NCI-H1417 treated with DMSO at 0.1 percent for 48 hours (cell line): Measurements from ENCODE around the gene CCDC124.
A peak's percentile ranks its signal among the peaks of the same experiment; 100 is the strongest.

Experiments used
- DNase-seq: peaks from one replicate; lab custom pipeline; 2025; lab: John Stamatoyannopoulos, UW

CCDC124 gene

DNA sequence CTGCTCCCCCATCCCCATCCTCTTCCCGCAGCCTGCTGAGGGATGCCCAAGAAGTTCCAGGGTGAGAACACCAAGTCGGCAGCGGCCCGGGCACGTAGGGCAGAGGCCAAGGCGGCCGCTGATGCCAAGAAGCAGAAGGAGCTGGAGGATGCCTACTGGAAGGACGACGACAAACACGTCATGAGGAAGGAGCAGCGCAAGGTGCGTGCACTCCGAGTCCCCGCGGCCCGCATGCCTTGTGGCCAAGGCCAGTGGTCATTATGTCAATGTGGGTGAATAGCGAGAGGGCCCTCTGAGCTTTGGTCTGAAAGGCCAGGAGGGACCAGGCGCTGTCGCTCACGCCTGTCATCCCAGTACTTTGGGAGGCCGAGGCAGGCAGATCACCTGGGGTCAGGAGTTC lies 3.6 kb downstream of the CCDC124 start:
- no peak for DNase-seq

DNA sequence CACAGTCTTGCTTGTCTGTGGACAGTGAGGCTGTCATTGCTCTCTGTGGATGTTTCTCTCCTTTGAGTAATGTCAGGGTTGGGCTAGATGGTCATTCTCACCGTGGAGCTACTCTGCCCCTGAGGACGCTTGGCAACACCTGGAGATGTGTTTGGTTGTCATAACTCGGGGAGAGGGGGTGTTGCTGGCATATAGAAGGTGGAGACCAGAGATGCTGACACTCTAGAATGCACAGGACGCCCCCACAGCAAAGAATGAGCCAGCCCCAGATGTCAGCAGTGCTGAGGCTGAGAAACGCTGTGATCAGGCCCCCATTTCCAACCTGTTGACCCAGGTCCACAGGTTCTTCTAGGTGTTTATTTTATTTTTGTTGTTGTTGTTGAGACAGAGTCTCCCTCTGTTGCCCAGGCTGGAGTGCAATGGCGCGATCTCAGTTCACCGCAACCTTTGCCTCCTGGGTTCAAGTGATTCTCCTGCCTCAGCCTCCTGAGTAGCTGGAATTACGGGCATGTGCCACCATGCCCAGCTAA lies 4.6 kb downstream of the CCDC124 start:
- no peak for DNase-seq

DNA sequence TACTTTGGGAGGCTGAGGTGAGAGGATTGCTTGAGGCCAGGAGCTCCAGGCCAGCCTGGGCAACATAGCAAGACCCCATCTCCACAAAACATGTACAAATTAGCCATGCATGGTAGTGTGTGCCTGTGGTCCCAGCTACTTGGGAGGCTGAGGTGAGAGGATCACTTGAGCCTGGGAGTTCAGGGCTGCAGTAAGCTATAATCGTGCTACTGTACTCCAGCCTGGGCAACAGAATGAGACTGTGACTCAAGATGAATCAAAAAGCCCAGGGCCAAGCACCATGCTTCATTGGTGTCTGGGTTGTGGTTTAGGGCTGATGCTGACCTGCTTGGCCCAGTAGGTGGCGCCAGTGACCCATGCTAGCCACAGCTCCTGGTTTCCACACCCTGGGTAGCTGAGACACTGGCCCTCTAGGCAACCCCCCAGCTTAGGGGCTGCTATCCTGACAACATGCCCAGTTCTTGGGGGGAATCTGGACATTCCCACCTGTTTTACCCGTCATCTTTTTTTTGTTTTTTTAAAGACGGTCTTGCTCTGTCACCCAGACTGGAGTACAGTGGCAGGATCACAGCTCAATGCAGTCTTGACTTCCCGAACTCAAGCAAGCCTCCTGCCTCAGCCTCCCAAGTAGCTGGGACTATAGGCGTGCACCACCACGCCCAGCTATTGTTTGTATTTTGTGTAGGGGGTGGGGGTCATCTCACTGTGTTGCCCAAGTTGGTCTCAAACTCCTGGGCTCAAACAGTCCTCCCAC lies 5.5 kb downstream of the CCDC124 start:
- DNase-seq: no peak

DNA sequence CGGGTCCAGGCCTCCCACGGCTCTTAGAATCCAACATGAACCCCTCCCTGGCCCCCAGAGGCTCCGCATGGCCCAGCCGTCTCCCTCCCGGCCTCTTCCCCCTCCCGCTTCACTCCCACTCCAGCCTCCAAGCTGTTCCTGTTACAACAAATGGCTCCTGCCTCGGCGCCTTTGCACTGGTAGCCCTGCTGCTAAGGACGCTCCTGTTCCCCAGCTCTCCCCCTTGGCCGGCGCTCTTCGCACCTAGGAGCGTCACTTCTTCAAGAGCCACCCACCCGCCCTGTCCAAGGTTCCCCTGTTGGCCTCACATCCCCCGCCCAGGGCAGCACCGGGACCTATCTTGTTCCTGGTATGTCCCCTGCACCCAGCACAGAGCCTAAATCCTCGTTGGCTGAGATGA lies 9.4 kb downstream of the CCDC124 start:
- DNase-seq: no peak

DNA sequence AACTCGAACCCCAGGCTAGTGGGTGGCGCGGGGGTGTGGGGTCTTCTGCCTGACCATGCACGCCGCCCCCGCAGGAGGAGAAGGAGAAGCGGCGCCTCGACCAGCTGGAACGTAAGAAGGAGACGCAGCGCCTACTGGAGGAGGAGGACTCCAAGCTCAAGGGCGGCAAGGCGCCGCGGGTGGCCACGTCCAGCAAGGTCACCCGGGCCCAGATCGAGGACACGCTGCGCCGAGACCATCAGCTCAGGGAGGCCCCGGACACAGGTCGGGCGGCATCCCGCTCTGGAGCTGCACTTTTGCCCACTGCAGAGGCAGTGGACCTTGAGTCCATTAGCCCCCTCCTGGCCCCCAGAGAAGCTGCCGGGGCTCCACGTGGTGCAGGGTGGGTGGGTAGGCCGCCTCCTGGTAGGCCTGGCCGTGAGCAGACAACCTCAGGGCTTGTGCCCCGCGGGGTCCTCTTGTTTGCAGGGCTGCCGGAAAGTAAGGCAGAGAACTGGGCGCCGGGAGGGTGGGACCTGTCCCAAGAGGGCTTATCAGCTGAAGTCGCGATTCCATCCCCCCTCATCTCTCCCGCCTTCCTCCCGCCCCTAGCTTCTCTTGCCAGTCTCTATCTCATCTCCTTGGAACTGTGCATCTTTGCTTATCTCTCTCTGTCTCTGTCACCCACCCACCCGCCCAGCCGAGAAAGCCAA lies 9.9 kb downstream of the CCDC124 start:
- DNase-seq: no peak

DNA sequence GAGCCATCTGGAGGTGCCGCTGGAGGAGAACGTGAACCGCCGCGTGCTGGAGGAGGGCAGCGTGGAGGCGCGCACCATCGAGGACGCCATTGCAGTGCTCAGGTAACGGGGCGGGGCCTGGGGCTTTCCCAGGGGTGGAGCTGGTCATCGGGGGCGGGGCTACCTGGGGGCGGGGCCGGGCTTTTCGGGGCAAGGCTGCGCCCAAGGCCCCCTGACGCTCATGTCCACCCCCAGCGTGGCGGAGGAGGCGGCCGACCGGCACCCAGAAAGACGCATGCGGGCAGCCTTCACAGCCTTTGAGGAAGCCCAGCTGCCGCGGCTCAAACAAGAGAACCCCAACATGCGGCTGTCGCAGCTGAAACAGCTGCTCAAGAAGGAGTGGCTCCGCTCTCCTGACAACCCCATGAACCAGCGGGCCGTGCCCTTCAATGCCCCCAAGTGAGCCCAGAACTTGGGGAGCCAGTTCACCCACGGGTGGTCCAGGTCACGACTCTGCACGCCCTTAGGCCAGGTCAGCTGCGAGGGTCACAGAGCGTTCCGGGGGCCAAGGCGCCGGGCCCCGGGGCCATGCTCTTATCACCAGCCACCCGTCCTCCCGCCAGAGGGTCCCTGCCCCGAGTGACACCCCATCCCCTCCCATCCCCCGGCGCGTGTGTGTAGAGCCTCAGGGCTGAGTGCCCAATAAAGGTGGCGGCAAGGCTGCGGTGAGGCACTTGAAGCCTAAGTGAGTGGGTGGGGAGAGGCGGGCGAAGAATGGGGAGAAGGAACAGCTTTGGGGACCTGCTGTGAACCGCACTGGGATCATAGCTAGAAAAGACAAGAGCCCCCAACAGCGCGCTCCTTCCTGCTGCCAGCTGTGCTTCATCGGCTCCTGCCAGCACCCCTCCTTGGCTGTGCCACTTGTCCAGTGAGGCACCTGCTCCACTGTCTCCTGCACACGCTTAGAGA lies 10.7 kb downstream of the CCDC124 start:
- no peak for DNase-seq

DNA sequence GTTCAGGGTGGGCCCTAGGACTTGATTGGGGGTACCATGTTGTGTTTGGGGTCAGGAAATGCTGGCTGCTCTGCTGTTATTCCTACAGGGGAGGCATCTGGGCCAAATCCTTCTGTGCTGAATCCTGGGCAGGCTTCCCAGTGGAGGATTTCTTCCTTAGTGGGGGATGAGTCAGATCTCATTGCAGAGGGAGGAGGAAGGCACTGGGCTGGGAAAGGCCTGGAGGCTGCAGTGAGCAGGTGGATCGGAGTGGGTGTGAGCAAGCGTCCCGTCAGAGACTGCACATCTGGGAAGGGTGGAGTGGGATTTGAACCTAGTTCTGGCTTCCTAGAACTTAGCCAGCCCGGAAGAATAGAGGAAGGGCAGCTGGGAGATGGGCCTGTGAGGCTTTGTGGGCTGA lies 11.5 kb downstream of the CCDC124 start:
- no peak for DNase-seq

DNA sequence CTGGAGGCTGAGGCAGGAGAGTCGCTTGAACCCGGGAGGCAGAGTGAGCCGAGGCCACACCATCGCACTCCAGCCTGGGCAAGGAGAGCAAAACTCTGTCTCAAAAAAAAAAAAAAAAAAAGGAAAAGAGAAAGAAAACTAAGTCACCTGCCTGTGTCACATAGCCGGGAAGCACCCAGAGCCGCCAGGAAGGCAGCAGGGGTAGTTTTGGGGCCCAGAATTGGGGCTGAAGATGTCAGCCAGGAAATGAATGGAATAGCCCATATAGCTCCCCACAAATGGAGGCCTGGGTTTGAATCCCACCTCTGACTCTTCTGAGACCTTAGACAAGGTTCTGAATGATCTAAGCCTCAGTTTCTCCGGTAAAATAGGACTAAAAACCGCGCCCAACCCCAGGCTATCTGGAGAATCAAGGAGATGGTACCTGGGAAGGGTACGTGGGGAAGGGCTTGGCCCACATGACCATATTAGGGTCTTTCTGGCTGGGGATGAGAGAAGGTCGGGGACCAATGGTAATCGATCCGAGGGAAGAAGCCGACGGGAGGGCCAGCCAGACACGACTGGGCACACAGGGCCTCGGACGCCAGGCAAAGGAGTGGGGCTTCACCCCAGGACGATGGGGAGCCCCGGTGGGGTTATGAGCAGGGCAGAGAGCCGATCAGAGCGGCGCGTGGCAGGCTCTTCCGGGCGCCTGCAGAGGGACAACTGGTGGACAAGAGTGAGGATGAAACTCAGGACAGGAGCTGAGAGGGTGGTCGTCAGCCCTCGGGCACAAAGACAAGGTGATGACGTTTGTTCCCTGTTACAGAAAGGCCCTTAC lies 14.4 kb downstream of the CCDC124 start:
- no peak for DNase-seq

DNA sequence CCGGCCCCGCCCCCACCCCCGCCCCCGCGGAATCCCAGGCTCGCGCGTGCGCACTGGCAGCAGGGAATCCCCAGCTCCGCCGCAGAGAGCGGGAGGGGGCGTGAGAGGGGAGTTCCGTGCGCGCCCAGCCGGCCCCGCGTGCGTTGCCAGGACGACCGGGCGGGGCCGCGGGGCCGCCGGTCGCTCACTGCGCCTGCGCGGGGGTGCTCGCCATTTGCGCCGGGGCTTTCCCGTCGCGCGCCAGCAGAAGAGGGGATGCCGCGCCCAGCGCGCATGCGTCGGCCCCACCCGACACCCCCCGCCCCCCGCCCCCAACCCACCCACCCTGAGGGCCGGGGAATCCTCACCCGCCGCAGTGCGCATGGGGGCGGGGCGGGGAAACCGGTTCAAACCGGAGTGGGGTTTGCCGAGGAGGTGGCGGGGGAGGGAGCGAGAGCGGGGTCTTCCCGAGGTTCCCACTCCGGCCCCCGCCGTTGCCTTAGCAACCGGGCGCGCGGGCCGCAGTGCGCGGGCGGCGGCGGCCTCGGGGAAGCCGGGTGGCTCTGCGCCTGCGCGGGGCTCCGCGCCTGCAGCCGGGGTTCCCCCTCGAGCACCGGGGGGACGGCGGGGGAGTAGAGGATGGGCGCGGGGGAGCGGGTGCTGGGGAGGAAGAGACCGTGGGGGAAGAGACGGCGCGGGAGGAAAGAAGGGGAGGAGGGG lies 15.1 kb downstream of the CCDC124 start:
- DNase-seq: peak; percentile 86

DNA sequence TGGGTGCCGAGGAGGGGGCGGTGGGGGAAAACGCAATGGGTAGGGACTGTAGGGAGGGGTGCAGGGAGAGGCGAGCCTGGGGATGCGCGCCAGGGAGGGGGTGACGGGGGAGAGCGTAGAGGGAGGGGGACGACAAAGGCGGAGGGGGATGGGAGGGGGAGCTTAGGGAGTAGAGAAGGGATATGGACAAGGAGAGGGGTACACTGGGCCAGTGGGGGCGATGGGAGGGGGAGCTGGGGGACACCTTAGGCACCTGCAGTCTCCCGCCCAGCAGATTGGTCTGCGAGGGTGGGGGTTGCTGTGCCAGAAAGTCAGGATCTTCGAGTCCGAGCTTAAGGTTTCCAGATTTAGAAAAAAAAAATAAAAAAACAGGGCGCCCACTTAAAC lies 15.7 kb downstream of the CCDC124 start:
- DNase-seq: no peak

DNA sequence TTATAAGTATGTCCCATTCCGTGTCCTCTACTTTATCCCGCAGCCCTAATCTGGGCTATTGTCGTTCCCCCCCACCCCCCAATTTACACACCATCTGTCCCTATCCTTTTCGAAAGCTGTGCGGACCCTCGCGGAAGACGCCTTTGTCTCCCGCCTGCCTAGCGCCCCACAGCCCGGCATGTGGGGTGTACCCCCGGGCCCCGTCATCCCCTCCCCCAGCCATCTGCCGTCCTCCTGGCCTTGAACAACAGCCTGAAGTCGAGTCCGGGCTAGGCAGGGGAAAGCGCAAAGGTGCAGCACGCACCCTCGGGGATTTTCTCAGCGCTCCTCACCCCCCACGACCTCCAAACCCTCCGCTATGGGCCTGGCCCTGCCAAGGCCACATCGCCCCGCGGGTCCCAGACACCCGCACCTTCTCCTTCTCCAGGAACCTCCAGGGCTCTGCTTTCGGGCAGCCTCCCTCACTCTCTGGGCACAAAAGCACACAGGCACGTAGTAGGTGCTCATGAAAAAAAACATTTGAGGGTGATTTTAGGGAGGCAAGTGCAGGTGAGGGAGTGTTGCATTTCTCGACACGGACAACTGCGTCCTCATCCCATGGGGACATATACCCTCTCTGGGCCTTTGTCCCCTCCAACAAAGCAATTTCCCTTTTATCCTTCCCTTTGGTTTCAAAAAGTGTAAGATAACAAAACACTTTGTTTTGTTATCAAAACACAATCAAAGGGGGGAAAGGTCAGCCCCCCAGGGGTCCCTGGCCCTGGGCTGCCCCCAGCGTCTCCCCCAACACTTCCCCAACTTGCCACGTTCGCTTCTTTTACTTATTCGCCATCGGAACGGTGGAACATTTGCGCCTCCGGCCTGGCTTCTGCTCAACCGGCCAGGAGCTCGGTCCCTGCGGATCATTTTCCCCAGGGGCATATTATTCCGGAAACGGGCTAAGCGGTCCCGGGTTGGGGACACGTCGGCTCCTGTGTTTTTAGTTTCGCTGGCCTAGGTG lies 16.4 kb downstream of the CCDC124 start:
- no peak for DNase-seq

DNA sequence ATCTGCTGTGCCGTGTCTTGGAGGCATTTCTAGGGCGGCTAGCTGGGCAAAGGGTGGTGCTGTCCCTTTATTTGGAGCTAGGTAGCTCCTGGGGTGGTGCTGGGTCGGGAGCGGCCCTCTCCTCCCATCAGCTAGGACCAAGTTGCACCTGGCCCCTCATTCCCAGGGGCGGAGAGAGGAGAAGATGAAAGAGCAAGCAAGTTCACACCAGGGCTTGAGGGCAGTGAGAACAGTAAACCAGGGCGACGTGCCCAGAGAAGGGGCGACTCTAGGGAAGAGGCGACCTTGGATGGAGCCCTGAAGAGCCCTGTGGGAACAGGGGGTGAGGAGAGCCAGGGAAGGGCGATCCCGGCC lies 17.1 kb downstream of the CCDC124 start:
- no peak for DNase-seq

DNA sequence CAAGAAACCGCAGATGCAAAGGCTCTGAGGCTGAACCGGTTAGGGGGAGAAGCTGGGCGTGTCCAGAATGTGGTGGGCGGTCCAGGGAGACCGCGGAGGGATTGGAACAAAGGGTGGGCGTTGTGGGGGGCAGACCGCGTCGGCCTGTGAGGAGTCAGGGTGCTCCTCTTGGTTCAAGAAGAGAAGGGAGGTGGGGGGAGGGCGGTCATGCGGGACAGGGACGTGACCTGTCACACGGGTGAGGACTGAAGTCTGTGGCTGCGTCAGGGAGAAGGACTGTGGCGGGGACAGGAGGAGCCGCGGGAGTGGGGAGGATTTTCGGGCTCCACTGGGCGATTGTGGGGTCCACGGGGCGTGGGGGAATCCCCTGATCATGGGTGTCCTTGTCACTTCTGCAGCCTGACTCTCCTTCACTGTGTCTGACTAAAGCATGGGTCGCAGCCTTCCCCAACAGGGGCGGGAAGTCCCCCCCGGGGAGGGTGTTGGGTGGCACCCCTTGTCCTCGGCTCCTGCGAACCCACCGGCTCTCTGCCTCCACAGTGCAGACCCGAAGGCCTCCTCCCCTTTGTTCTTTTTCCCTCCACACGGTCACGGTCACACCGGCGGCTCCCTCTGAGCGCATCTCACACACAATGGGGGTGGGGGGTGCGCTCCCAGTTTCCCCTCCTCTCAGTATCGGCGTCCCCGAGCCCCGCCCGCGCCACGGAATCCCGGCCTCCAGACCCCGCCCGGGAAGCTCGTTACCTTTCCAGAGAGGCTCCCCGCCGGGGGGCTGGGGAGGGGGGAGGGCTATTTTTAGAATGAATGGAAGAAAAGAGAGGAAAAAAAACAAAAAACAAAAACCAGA lies 17.7 kb downstream of the CCDC124 start:
- no peak for DNase-seq

DNA sequence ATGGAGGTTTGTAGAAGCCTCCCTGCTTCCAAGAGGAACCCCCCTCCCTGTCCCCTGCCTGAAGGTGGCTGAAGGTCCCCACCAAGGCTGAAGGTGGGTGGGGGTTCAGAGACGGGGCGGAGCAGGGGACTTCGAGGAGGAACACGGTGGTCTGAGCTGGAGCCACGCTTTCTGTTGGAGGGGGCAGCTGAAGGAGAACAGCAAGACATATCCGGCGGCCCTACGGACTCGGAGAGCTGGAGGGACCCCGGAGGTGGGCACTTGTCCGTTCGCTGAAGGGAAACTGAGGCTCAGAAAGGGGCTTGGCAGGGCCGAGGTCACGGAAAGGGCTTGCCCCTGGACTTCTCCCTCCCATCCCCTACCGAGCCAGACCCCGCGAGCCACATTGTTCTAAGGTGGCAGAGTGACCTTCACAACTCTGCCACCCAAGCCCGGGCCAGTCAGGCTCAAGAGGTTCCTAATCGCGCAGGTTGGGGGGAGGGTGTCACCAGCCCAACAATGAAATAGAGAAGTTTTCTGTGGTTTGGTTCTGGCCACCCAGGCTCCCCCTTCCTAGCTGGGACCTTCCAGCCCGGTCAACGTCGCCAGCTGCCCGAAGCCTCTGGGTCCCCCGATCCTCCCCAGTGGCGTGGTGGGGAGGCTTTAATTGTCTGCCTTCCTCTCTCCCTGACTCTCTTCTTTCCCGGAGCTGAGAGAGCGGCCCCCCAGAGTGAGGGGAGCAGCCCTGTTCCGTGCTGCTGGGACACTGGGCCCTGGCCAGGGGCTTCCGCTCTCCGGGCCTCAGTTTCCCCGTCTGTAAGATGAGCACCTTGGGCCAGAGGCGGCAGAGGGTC lies 18.6 kb downstream of the CCDC124 start:
- no peak for DNase-seq

DNA sequence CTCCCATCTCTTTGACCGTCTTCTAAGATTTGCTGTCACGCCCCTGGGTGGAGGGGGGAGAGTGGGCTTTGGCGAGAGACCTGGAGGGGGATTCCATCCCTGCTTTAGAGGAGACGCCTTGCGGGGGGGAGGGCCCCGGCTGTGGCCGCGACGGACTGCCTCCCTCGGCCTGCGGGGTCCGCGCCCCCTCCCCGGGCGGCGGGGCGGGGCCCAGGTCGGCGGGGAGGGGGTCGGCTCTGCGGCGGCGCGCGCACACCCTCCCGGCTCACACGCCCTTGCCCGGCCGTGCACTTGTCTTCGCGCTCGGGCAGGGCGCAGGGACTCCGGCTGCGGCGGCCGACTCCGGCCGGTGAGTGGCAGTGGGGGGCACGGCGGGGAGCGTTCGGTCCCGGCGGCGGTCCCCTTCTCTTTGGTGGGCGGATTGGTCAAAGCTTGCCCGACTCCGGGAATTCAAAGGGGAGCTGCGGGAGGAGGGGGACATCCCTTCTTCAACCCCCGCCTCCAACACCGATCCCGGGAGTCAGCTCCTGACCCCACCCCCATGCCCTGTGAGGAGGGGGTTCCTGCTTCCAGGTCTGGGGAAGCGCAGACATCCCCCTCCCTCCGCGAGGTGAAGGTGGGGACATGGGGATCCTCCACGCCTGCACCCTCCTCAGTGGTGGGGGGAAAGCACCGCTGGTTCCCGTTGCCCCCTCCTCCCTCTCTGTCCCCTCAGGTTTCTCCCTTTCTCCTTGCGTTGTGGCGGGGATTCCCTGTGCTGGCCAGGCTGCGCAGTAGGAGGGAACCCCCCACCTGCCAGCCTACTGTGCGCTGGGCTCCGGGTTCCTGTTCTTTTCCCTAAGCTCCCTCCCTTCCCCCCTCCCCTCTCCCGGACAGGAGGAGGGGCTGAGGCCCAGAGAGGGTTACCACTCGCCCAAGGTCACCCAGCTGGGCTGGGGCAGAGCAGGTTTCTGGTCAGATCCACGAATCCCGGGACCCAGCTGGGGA lies 19.5 kb downstream of the CCDC124 start:
- no peak for DNase-seq

DNA sequence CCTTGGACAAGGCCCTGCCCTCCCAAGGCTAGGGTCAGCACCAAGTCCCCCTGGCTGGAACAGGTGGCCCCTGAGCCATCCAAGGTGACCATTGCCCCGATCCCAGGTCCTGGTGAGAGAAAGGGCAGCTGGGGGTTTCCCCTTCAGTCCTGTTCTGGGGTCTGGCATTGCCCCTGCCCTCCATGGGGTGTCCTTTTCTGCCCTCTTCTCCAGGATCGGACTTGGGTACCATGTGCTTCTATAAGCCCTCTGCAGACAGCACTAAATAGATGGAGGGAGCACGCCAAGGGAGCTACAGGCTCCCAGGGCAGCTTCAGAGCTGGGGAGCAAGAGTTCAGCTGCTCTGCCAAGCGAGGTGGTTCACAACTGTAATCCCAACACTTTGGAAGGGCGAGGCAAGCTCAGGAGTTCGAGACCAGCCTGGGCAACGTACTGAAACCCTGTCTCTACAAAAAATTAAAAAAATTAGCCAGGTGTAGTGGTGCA lies 20.5 kb downstream of the CCDC124 start:
- DNase-seq: no peak
